BJ (cell line): Measurements from ENCODE around the gene GPR157. TPM values are rescaled to one million over a fixed set of nuclear protein-coding genes. Genes with fewer than 3 reads are reported as not detected.

Experiments
- CTCF ChIA-PET: fragments of 350-600 bp; formaldehyde crosslinking; extraction: SDS; loops from one replicate; lab custom pipeline; 2021; ENCODE audit warnings: antibody characterized with exemption, inconsistent platforms; lab: Yijun Ruan, JAX
- POLR2A ChIA-PET: fragments of 300-600 bp; sonication (Branson Sonifier 250); formaldehyde crosslinking; extraction: SDS; loops from one replicate; lab custom pipeline; 2021; ENCODE audit warnings: antibody characterized with exemption; lab: Charles Lee
- DNase-seq: peaks from one replicate; pipeline ENCODE4 v3.0.0-alpha.2; 2011; ENCODE audit warnings: low read depth
- H3K27me3 ChIP-seq: 2 replicates; pipeline ENCODE4 v1.6.0; 2011; ENCODE audit warnings: low read length; ENCODE audit not compliant: control insufficient read depth, insufficient read depth
- H3K36me3 ChIP-seq: 2 replicates; pipeline ENCODE4 v1.5.1; 2011; ENCODE audit warnings: low read length; ENCODE audit not compliant: control insufficient read depth, insufficient read depth
- H3K4me3 ChIP-seq: 2 replicates; pipeline ENCODE4 v1.5.1; 2011; ENCODE audit warnings: low read depth, mild to moderate bottlenecking, control low read depth, low read length
- CTCF ChIP-seq: IDR thresholded peaks from 2 replicates; pipeline ENCODE4 v1.5.1; 2011; ENCODE audit warnings: low read depth, mild to moderate bottlenecking, control low read depth, inconsistent platforms, low read length, moderate library complexity; ENCODE audit not compliant: insufficient read depth
- polyA plus RNA-seq: library from polyadenylated mRNA; depleted of rRNA; stranded (reverse); fragments of >200 nt; gene quantifications from 2 replicates; pipeline ENCODE4 v1.2.3, GENCODE V29; 2011

Gene GPR157
- polyA plus RNA-seq, 1 experiment: 2.5 TPM

- no peak for DNase-seq
- no peak for TF ChIP-seq CTCF
- CTCF ChIA-PET: interaction anchor here (0.8 to 7.3 kb wide), 9 partner anchors 8 to 187 kb away, joined by 3 to 124 read pairs (median 6); no protein-coding TSS in a partner anchor
- H3K4me3 ChIP-seq: no peak overlapping the region
- peaks cover 10% of the 10 kb centered on the region for H3K36me3 ChIP-seq
- POLR2A ChIA-PET: no interaction called here
- no peaks in the 10 kb centered on the region for H3K27me3 ChIP-seq
Observed at GRCh38 chr1:9105336-9105867, 23.5 kb downstream of the GPR157 start.

GRCh38 chr1:9101510-9102146 lies 27.3 kb downstream of the GPR157 start:
- CTCF ChIA-PET: interaction anchor here (0.6 to 7.3 kb wide), 50 partner anchors 8 to 389 kb away, joined by 3 to 124 read pairs (median 4); partner anchors contain the start of gene H6PD

GRCh38 chr1:9100471-9101043 lies 28.3 kb downstream of the GPR157 start:
- Histone ChIP-seq H3K36me3 (peaks cover 9% of the 10 kb centered on the region), H3K4me3 (no peak overlapping the region), H3K27me3 (no peaks in the 10 kb centered on the region)
- no peak for DNase-seq
- CTCF ChIA-PET: interaction anchor here (0.9 to 7.3 kb wide), 24 partner anchors 9 to 220 kb away, joined by 3 to 124 read pairs (median 7); partner anchors contain the start of gene H6PD
- POLR2A ChIA-PET: no interaction called here
- no peak for TF ChIP-seq CTCF

More at GRCh38 chr1:9101510-9102146, 27.3 kb downstream of the GPR157 start:
- Histone ChIP-seq H3K27me3 (no peaks in the 10 kb centered on the region), H3K36me3 (peaks cover 10% of the 10 kb centered on the region), H3K4me3 (no peak overlapping the region)
- DNase-seq: no peak
- TF ChIP-seq CTCF: peak; percentile 85
- POLR2A ChIA-PET: interaction anchor here (0.6 kb wide), 1 partner anchor 93 kb away, joined by 4 read pairs; no protein-coding TSS in a partner anchor

GRCh38 chr1:9099555-9099954 lies 29.3 kb downstream of the GPR157 start:
- no peak overlapping the region for H3K4me3 ChIP-seq
- ChIA-PET CTCF (interaction anchor here (0.5 to 7.3 kb wide), 7 partner anchors 11 to 474 kb away, joined by 3 to 124 read pairs (median 33); no protein-coding TSS in a partner anchor), POLR2A (no interaction called here)
- peaks cover 2% of the 10 kb centered on the region; the same call in 1 of the 2 replicates for H3K27me3 ChIP-seq
- peaks cover 6% of the 10 kb centered on the region for H3K36me3 ChIP-seq
- no peak for TF ChIP-seq CTCF
- no peak for DNase-seq
